HTERT RPE-1 (cell line): ENCODE results near the gene METTL23.

ENCODE experiments used
- in situ Hi-C: fragments of 300-500 bp; cut with MboI; formaldehyde crosslinking; loops from 4 replicates; pipeline ENCODE4 v1.14.3; 2020; ENCODE audit warnings: low sequenced_read_pairs

The METTL23 gene

DNA sequence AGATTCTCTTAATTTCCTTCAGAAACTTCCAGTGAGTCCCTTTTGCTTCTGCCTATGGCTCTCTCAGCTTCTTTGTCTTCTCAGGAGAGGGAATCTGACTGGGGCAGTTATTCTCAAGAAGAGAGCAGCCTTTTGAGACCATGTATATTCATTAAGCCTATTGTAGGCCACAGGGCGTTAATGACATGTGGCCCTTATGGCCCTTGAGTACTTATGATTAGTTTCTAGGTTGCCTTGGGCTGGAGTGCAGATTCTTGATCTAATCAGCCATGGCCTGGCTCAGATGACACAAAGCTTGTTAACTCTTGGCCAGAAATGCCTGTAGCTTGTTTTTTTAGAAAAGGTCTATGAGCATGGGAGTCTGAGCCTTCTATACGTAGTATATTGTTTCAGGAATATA, 28.6 kb downstream of the METTL23 start:
- in situ Hi-C loops, result no loop called here

DNA sequence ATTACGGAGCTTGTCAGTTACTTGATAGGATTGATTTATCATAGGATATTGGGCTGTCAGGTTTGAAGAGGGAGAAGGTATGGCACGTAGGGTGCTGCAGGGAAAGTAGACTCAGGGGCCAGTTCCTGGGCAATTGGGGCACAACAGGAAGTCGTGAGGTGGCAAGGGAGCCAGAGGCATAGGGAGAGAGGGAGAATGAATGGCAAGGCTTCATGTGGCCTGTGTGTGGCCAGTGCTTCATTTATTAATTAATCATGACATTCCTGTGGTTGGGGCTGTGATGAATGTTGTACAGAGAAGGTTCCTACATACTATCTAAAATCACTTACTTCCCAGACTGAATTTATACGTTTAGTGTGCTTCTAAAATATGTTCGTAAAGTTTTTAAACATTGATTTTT, 30.6 kb downstream of the METTL23 start:
- in situ Hi-C loops, result no loop called here

- in situ Hi-C loops, result no loop called here
Observed at GRCh38 chr17:76758570-76758969, 31.9 kb downstream of the METTL23 start.

DNA sequence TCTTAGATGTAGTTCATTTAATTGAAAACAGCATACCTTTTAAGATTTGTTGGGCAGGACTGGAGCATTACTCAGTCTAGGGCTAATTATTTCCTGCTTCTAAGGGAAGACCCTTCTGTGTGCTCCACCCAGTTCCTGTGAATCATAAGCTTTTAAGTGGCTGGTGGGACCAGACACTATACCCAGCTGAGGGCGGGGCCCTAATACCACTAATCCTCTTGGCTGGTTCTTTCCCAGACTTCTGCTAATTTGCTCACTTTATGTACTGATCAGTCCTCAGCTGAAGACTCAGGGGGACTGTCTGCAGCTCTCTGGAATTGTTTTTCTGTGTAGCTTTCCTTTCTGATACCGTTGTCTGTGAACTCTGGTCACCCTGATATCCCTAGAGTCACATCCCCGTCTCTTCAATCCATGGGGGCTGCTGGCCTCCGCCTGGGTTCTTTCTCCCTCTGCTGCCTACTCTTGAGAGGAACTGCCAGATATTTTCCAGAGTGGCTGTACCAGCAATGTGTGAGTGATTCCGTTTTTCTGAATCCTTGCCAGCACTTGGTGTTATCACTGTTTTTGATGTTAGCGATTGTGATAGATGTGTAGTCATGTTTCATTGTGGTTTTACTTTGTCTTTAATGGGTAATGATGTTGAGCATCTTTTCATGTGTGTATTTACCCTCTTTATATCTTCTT, 46.3 kb downstream of the METTL23 start:
- in situ Hi-C loops, result no loop called here

DNA sequence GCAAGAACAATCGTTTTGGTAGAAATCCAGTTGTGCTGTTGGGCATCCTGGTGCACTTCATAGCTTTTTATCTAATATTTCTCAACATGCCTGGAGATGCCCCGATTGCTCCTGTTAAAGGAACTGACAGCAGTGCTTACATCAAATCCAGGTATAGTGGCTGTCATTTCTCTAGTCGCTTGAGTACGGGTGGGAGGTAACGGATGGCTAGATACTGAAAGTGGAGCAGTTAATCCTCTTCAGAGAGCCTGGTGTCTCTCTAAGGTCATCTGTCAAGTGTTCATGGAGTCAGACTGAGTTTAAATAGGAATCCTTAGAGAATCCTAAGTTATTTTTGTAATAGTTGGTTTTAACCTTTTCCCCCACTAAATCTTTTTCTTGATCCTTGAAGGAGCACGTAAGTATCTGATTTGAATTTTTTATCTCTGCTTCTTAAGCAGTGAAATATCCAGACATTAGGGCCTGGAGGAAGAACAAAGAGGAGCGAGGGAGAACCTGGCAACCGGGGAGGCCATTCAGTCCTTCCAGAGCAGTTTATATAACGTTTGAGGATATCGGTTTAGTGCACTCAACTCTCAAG, 48.5 kb downstream of the METTL23 start:
- in situ Hi-C loops, result no loop called here

GRCh38 chr17:76781056-76781982, 54.7 kb downstream of the METTL23 start:
- in situ Hi-C loops, result no loop called here

- in situ Hi-C loops, result no loop called here
Observed at GRCh38 chr17:76783146-76783545, 56.5 kb downstream of the METTL23 start.
